Heart left ventricle (tissue), 16 donors: ENCODE data around the gene CTDSP2. TPM values are rescaled to one million over a fixed set of nuclear protein-coding genes. Genes with fewer than 3 reads are reported as not detected.
A peak's percentile ranks its signal among the peaks of the same experiment; 100 is the strongest.

Experiments
- ATAC-seq, 4 donors: fragments of 200-7000 bp; cut with Tn5 transposase; one replicate each; pipeline ENCODE4 v1.9.1; 2020 to 2022; ENCODE audit warnings: moderate library complexity in 4 of 4, mild to moderate bottlenecking in 3 of 4, moderate number of reproducible peaks in 1 of 4
- DNase-seq, 5 donors: peaks; one replicate each; pipeline ENCODE4 v3.0.0-alpha.2; 2020
- H3K27ac ChIP-seq, 12 donors: fragments of 200-600 bp; sonication (generic) in 4 of 12; one replicate each; pipeline versions ENCODE4 v1.5.0 to v1.8.0; 2016 to 2022; ENCODE audit warnings: mild to moderate bottlenecking in 2 of 12
- H3K27me3 ChIP-seq, 9 donors: fragments of 200-600 bp; sonication (generic) in 2 of 9; one replicate each; pipeline versions ENCODE4 v1.5.1 to v1.8.0; 2016 to 2022; ENCODE audit warnings: mild to moderate bottlenecking in 3 of 9
- H3K36me3 ChIP-seq, 9 donors: fragments of 200-600 bp; sonication (generic) in 2 of 9; one replicate each; pipeline versions ENCODE4 v1.5.0 to v1.8.0; 2018 to 2022; ENCODE audit warnings: mild to moderate bottlenecking in 2 of 9
- H3K4me1 ChIP-seq, 12 donors: fragments of 200-600 bp; sonication (generic) in 4 of 12; one replicate each; pipeline versions ENCODE4 v1.5.0 to v1.8.0; 2016 to 2022; ENCODE audit warnings: mild to moderate bottlenecking in 3 of 12
- H3K4me3 ChIP-seq, 12 donors: fragments of 200-600 bp; sonication (generic) in 4 of 12; one replicate each; pipeline versions ENCODE4 v1.5.0 to v1.8.0; 2017 to 2022; ENCODE audit warnings: mild to moderate bottlenecking in 9 of 12, moderate library complexity in 4 of 12
- H3K9me3 ChIP-seq, 12 donors: fragments of 200-600 bp; sonication (generic) in 4 of 12; one replicate each; pipeline versions ENCODE4 v1.5.0 to v1.8.0; 2016 to 2022; ENCODE audit warnings: mild to moderate bottlenecking in 1 of 12
- POLR2A ChIP-seq, 2 donors: fragments of 450-650 bp; IDR thresholded peaks; one replicate each; pipeline ENCODE4 v1.6.1; 2017; ENCODE audit warnings: antibody characterized with exemption in 2 of 2, mild to moderate bottlenecking in 2 of 2, moderate library complexity in 2 of 2
- WGBS, 4 donors: extraction: QIAGEN DNeasy Blood & Tissue Kit in 2 of 4; methylation state at CpG; one replicate each; pipeline versions ENCODE4 v1.1.5 to v1.1.7; 2013 to 2018; 5-methylcytosine and 5-hydroxymethylcytosine counted together
- intact Hi-C, 10 donors: fragments of 100-400 bp; cut with DNase I; formaldehyde crosslinking; loops; one replicate each; pipeline versions ENCODE4 v1.11.1 to v1.14.2; 2022
- long read RNA-seq, 3 donors: library from polyadenylated mRNA; unstranded; transcript quantifications; one replicate each; pipeline ENCODE4 v2.0.0, GENCODE V29; 2020 to 2021
- polyA plus RNA-seq, 2 donors: library from polyadenylated mRNA; stranded (reverse); fragments of 200-250 nt; gene quantifications; one replicate each; pipeline ENCODE4 v1.2.3, GENCODE V29; 2013
- total RNA-seq, 9 donors: library from RNA; depleted of rRNA in 2 of 9; stranded (reverse); fragments of >200 nt in 2 of 9; fragmentation: NEBNext Ultra II Directional in 3 of 9; extraction: Animal tissue kit (Norgen Biotek cat#: 25700) in 3 of 9; gene quantifications; one replicate each; pipeline versions ENCODE4 v1.1.0 to v1.2.4, GENCODE V29; 2016 to 2023
- TF ChIP-seq, protein P1 (sequence below), 12 donors: fragments of 200-600 bp; sonication (generic) in 4 of 12; IDR thresholded peaks; one replicate each; pipeline versions ENCODE4 v1.5.0 to v1.8.0; 2018 to 2022; ENCODE audit warnings: antibody characterized with exemption in 12 of 12, mild to moderate bottlenecking in 5 of 12
- donor health status: ischemic (EF 13 %, LVEDD 7.1; RV severe dilation, severe dysfunction).
- donor health status: healthy with polysubstance abuse.
- donor health status: DM: no; HTN: yes; CAD: no.
- donor health status: DM: no; HTN: no; CAD: no.
- donor health status: ischemic (EF 25% LVEDD 6.9; RV normal size, moderate dysfunction).
- donor health status: ischemic (EF 25% LVEDD 5.7; RV mildly dilated, moderate dysfunction).
- donor health status: healthy.
- donor health status: DM: yes; HTN: yes; CAD: no.
- donor health status: ischemic (EF 35%, LVEDD 5.7; RV mildly dilated, moderate dysfunction).
- donor health status: nonischemic (EF 11% LVEDD 7.7; RV severe dilation, severe dysfunction).
- donor health status: DM: yes; HTN: yes; CAD: no.
- donor health status: PGD.
- donor health status: ischemic (EF 29% LVEDD 5.4; RV normal size, mild dysfunction).
- donor health status: nonischemic (EF 23%, LVEDD 6.1; RV moderate dilation, normal function).

CTDSP2 gene, protein sequence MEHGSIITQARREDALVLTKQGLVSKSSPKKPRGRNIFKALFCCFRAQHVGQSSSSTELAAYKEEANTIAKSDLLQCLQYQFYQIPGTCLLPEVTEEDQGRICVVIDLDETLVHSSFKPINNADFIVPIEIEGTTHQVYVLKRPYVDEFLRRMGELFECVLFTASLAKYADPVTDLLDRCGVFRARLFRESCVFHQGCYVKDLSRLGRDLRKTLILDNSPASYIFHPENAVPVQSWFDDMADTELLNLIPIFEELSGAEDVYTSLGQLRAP
- total RNA-seq: 100 to 1,000 TPM in 3 of 9 donors, 10 to 100 TPM in 6; 69.9 to 191 (median 89.3) TPM
- 10 to 100 TPM; 28.0 to 68.4 TPM for polyA plus RNA-seq
- long read RNA-seq, donor 1, full-length matches to known transcripts: 20 of 97 reads
- long read RNA-seq, donor 1, partial matches to known transcripts: 1 of 97 reads
- long read RNA-seq, donor 1, other reads (novel, unspliced or antisense): 76 of 97 reads
- long read RNA-seq, donor 2, full-length matches to known transcripts: 12 of 83 reads
- long read RNA-seq, donor 2, partial matches to known transcripts: 11 of 83 reads
- long read RNA-seq, donor 2, other reads (novel, unspliced or antisense): 60 of 83 reads
- long read RNA-seq, donor 3, full-length matches to known transcripts: 17 of 73 reads
- long read RNA-seq, donor 3, partial matches to known transcripts: 1 of 73 reads
- long read RNA-seq, donor 3, other reads (novel, unspliced or antisense): 55 of 73 reads

DNA sequence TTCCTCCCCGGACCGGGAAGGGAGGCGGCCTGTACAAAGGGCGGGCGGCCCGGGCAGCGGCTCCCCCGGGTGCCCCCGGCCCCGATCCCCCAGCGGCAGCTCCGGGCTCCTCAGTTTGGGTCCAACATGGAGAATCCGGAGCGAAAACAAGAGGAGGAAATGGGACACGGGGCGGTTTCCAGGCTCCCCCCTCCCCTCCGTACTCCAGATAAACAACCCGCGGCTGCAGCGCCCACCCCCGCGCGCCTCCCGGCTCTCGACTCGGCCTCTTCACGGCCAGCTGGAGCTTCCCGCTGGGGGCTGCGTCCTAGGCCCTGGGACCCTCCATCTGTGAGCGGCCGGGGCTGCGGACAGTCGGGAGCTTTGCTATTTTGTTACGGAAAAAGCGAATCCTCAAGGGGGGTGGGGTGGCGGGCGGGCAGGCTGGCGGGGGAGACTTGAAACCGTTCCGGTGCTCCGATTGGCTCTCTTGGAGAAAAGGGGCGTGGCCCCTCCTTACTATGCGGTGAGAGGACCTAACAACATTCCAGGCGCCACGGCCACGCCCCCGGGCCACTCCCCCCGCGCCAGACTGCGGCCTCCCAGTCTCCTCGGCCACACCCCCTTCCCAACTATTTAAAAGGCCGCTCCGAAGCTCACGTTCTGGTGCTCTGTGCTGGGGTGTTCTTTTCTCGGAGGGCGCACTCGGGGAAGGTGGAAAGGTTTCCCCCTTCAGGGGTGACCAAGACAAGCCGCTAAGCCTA is at the start of gene CTDSP2:
TSS of gene CTDSP2 (minus strand) at position 153 of the 743 bp plus-strand sequence. CDS start 294 bp downstream, outside the sequence.
- DNase-seq (peak; percentile 100), ATAC-seq (peak; percentile 90 to 95 (median 92))
- Histone ChIP-seq H3K9me3 (no peaks in the 10 kb centered on the region), H3K27ac (peak within 1 kb of the TSS; percentile 97 to 100 (median 100)), H3K36me3 (peaks cover 0 to 6% (median 0%) of the 10 kb centered on the region in 9 donors), H3K27me3 (no peaks in the 10 kb centered on the region), H3K4me1 (peaks cover 16 to 49% (median 42%) of the 10 kb centered on the region in 12 donors), H3K4me3 (peak within 1 kb of the TSS; percentile 72 to 100 (median 96))
- intact Hi-C loops: loop anchor here in 5 of 10 donors (2.0 to 5.0 kb wide), 5 partner anchors 18 to 51 kb away; no protein-coding TSS in a partner anchor
- TF ChIP-seq, protein P1, sequence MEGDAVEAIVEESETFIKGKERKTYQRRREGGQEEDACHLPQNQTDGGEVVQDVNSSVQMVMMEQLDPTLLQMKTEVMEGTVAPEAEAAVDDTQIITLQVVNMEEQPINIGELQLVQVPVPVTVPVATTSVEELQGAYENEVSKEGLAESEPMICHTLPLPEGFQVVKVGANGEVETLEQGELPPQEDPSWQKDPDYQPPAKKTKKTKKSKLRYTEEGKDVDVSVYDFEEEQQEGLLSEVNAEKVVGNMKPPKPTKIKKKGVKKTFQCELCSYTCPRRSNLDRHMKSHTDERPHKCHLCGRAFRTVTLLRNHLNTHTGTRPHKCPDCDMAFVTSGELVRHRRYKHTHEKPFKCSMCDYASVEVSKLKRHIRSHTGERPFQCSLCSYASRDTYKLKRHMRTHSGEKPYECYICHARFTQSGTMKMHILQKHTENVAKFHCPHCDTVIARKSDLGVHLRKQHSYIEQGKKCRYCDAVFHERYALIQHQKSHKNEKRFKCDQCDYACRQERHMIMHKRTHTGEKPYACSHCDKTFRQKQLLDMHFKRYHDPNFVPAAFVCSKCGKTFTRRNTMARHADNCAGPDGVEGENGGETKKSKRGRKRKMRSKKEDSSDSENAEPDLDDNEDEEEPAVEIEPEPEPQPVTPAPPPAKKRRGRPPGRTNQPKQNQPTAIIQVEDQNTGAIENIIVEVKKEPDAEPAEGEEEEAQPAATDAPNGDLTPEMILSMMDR (IDR thresholded peaks at IDR 0.05): peak in 1 of 12 donors; percentile 9
- peak; percentile 54 to 97 for TF ChIP-seq POLR2A (IDR thresholded peaks at IDR 0.05)
- 0 to 1% (median 1%) methylated on average over 28 to 58 of the region's 58 CpGs for WGBS, 4 donors

- no peaks in the 10 kb centered on the region for H3K36me3 ChIP-seq
- H3K27me3 ChIP-seq: no peaks in the 10 kb centered on the region
- ATAC-seq (peak in 1 of 4 donors; percentile 0), DNase-seq (no peak)
- no peaks in the 10 kb centered on the region for H3K9me3 ChIP-seq
- TF ChIP-seq, protein P1 (IDR thresholded peaks at IDR 0.05): peak in 3 of 12 donors; percentile 14 to 43 (median 40)
- no peak for TF ChIP-seq POLR2A (IDR thresholded peaks at IDR 0.05)
- H3K27ac ChIP-seq: peak overlapping the region; percentile 96 to 99 (median 98)
- H3K4me3 ChIP-seq: peak overlapping the region; percentile 44 to 77 (median 64)
- intact Hi-C loops: loop anchor here in 9 of 10 donors (1.0 to 5.0 kb wide), 7 partner anchors 49 to 314 kb away; partner anchors contain the start of gene CTDSP2 (in 1 of the 9)
- WGBS, 4 donors: 10 to 22% (median 13%) methylated on average over 5 to 6 of the region's 6 CpGs
- H3K4me1 ChIP-seq: peaks cover 11 to 87% (median 71%) of the 10 kb centered on the region in 12 donors
These were observed 49.5 kb upstream of the CTDSP2 start for GRCh38 chr12:57896115-57896433.

- DNase-seq (no peak), ATAC-seq (no peak)
- WGBS, 4 donors: 44 to 59% (median 51%) methylated on average over 5 of the region's 5 CpGs
- no peaks in the 10 kb centered on the region for H3K27me3 ChIP-seq
- H3K36me3 ChIP-seq: no peaks in the 10 kb centered on the region
- no peak for TF ChIP-seq POLR2A (IDR thresholded peaks at IDR 0.05)
- TF ChIP-seq, protein P1 (IDR thresholded peaks at IDR 0.05): no peak
- H3K27ac ChIP-seq: peak overlapping the region; percentile 96 to 99 (median 98)
- intact Hi-C loops: loop anchor here (1.0 to 5.0 kb wide), 8 partner anchors 48 to 313 kb away; partner anchors contain the start of gene CTDSP2 (in 3 of the 10)
- H3K4me3 ChIP-seq: peak overlapping the region in 9 of 12 donors; percentile 46 to 77 (median 66)
- no peaks in the 10 kb centered on the region for H3K9me3 ChIP-seq
- peaks cover 11 to 92% (median 74%) of the 10 kb centered on the region in 12 donors for H3K4me1 ChIP-seq
These were observed 49.0 kb upstream of the CTDSP2 start for GRCh38 chr12:57895389-57896114.
